Colon (tissue), 2 donors: ENCODE measurements around the gene ARHGAP30.

Experiments used
- FAIRE-seq: peaks from 2 replicates; lab custom pipeline; 2012; peaks lifted over from hg19 to GRCh38; lab: Jason Lieb, UNC
- donor health status: control.
- donor health status: control.

The ARHGAP30 gene

DNA sequence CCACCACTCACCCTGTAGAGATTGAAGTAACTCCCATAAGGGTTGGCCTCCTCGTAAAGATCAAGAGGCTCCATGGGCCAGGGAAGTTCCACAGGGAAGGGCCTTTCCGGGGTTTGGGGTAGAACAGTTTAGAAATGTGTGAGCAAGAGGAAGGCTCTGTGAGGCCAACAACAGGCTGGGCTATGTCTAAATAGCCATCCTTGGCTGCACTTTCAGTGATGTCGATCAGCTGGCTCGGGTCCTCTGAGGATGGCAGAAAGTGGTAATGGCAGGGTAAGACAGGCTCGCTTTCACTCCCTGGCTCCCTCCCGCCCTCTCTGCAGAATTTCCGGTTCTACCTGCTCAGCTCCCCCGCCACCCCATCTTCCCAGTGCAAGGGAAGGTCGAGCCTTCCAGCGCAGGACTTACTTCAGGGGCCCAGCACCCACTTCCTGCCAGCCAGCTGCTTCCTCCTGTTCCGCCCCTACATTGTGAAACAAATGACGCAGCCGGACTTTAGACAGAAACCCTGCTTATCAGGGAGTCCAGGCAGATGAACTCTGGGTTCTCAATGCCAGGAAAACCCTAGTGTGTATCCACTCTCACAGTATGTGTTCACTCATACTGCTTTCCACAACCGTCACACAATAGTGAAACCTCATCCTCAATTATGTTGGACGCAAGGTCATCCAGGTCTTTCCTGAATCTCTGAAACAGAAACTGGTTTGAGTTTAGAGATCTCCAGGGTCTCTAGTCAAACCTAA is 56.0 kb downstream of the ARHGAP30 start:
- FAIRE-seq: no peak

- no peak for FAIRE-seq
Measured at GRCh38 chr1:161013131-161013487, 56.6 kb downstream of the ARHGAP30 start.

DNA sequence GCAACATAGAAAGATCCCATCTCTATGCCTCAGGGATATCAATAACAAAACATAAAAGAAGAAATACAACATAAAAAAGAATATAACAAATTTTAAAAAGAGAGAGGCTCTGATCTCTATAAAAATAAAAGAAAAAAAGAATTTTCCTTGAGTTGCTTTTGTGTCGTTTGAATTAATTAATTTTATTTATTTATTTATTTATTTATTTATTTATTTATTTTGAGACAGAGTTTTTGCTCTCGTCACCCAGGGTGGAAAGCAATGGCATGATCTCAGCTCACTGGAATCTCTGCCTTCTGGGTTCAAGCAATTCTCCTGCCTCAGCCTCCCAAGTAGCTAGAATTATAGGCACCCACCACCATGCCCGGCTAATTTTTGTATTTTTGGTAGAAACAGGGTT is 57.3 kb downstream of the ARHGAP30 start:
- no peak for FAIRE-seq

GRCh38 chr1:161009602-161010211 is 60.0 kb downstream of the ARHGAP30 start:
- FAIRE-seq: no peak

DNA sequence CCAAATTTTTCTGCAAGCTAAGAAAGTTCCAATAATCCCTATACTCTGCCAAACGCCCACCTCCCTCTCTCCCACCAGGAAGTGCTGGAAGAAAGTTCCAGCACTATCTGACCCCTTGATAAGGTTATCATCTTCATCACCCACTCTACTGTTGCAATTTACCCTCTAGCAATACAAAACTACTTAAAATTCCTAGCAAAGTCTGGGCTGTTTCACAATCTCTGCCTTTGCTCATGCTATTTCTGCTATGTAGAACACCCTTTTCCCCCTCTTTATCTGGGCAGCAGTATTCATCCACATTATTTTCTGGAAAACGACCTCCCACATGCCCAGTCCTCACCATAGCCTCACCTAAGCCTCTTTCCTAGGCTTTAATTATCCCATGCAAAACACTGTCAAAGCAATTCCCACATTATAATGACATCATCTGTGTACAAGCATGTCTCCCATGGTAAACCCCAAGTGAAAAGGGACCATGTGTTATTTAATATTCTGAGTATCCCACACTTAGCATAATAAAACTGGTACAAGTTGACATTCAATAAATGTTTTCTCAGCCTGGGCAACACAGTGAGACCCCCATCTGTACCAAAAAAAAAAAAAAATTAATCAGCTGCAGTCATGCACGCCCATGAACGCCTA is 60.7 kb downstream of the ARHGAP30 start:
- no peak for FAIRE-seq

DNA sequence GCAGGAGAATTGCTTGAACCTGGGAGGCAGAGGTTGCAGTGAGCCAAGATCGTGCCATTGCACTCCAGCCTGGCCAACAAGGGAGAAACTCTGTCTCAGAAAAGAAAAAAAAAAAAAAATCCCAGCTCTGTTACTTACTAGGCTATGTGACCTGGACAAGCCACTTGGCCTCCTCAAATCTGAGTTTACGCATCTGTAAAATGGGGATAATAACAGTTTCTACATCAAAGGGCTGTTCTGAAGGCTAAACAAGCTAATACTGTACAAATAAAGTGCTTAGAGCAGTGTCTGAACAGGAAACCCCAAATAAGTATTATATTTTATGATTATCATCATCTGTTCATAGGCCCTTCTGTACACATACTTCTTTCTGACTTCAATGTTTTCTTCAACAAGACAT is 62.3 kb downstream of the ARHGAP30 start:
- FAIRE-seq: no peak

DNA sequence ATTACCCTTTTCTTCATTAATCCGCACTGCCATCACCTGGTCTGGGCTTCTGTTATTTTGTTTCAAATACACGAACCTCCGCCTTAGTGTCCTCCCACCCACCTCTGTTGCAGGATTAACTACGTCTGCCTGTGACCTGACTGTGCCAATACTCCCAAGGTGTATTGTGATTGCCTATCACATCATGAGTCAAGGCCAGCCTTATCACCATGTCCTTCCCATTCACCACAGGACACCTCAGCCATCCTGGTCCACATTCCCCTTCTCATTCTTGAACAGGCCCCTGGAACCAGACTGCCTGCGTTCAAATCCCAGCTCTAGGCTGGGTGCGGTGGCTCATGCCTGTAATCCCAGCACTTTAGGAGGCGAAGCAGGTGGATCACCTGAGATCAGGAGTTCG is 63.1 kb downstream of the ARHGAP30 start:
- FAIRE-seq: no peak

DNA sequence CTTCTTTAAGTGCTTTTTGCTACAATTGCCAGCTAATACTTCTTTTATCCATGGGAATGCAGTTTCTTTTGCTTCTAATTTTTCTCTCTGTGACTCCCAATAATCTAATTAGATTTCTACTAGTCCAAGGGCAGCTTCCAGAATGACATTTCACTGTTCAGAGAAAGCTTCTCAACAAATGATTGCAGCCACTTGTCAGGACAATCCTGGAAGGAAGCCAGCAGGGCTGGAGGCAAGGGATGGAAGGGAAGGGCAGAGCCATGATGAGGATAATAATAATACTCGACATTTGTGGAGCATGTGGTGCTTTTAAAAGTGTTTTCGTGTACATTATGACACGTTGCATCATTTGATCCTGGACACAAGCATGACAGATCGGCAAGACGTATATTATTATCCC is 68.2 kb downstream of the ARHGAP30 start:
- FAIRE-seq: no peak

GRCh38 chr1:161000736-161001480 is 68.8 kb downstream of the ARHGAP30 start:
- no peak for FAIRE-seq

DNA sequence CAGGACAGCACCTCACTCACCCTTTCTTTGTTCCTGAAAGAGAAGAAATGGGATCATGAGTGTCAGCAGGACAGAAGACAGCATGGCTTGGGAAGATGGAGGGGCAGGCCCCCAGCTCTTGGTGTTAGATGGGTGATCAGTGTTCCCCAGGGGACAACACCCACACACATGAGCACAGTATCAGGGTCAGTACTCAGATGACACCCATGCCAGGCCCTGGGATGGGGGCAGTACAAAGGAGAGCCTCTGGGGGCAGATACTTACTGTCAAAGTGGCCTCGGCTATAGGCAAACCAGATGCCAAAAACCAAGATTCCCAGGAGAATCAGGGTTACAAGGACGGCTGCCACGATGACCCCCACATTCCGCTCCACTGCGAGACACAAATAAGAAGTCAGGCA is 70.3 kb downstream of the ARHGAP30 start:
- no peak for FAIRE-seq

DNA sequence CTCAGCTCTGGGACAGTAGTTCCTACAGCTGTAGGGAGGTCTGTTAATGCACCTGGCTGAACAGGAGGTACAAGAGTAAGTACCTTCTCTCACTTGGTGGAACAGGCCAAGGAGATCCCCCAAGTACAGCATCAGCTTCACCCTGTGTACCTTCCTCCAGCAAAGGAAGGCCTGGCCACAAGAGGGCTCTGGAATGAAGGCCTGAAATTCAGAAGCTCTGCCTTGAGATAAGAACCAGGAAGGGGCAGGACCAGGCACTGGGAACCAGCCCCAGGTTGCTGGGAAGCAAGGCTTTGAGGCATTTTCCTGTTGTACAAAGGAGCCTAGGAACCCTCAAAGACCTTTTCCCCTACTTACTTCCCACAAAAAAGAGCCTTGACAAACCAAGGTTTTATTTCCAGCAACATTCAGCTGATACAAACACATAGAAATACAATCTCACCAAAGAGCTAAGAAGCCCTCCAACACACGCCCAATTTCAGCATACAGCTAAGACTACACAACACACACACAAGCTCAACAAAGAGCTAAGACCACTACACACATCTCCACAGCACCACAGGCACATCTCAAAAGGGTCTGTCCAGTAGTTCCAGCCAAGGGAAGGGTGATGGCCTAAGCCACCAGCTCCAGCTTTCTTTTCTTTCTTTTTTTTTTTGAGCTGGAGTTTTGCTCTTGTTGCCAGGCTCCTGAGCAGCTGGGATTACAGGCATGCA is 72.2 kb downstream of the ARHGAP30 start:
- FAIRE-seq: no peak
